Measurements from ENCODE around the gene NACAD.

NACAD gene

GRCh38 chr7:45036796-45037195, 52.0 kb downstream of the NACAD start:
- WGBS, 2 donors (ENCODE audit: extremely low coverage in 2 of 2, insufficient read length in 2 of 2, insufficient replicate concordance in 1 of 2): no CpG with 5 or more reads among the region's 8 CpGs
- Histone ChIP-seq H3K79me1 (ENCODE audit: low read depth, low read length) (peaks cover 9% of the 10 kb centered on the region), H3K9ac (ENCODE audit: low read depth, low read length, poor library complexity) (no peak overlapping the region), H4K91ac (ENCODE audit: low read depth, low read length, poor library complexity) (no peak overlapping the region), H3K27me3 (ENCODE audit: control insufficient read depth in 3 of 3, insufficient read depth in 3 of 3, low read depth in 1 of 3, low read length in 3 of 3) (no peaks in the 10 kb centered on the region), H3K9me3 (replicated peaks in 1 of 2; ENCODE audit: control insufficient read depth in 2 of 2, insufficient read depth in 1 of 2, low read depth in 1 of 2, low read length in 2 of 2) (no peaks in the 10 kb centered on the region), H3K4me1 (ENCODE audit: control insufficient read depth in 2 of 2, insufficient read depth in 1 of 2, low read depth in 1 of 2, low read length in 2 of 2) (peaks cover 0 to 15% of the 10 kb centered on the region in 2 donors), H4K8ac (ENCODE audit: low read depth, low read length) (no peak overlapping the region), H3K4ac (ENCODE audit: low read length) (no peak overlapping the region), H2BK5ac (ENCODE audit: low read length) (no peak overlapping the region), H3K23ac (ENCODE audit: low read depth, low read length, poor library complexity) (no peak overlapping the region), H3K27ac (replicated peaks; ENCODE audit: low read length) (peak overlapping the region; percentile 66), H2BK120ac (ENCODE audit: low read depth, low read length) (no peak overlapping the region), H2AFZ (ENCODE audit: low read length) (no peak overlapping the region), H3K18ac (ENCODE audit: low read length) (peak overlapping the region; percentile 84), H3K14ac (ENCODE audit: low read length) (no peak overlapping the region), H3K4me3 (ENCODE audit: low read length in 2 of 2) (no peak overlapping the region), H2BK15ac (ENCODE audit: low read length) (no peak overlapping the region), H3K4me2 (ENCODE audit: insufficient read depth, low read length, poor library complexity, severe bottlenecking) (no peak overlapping the region), H2BK12ac (ENCODE audit: low read length) (no peak overlapping the region), H2AK5ac (ENCODE audit: low read depth, low read length) (no peak overlapping the region), H3K36me3 (replicated peaks in 1 of 2; ENCODE audit: control insufficient read depth in 2 of 2, insufficient read depth in 2 of 2, low read length in 2 of 2) (peaks cover 9 to 36% of the 10 kb centered on the region in 2 donors)
- no peak for DNase-seq (ENCODE audit: low spot score)

GRCh38 chr7:45036317-45036716, 52.5 kb downstream of the NACAD start:
- no CpG with 5 or more reads among the region's 3 CpGs for WGBS, 2 donors (ENCODE audit: extremely low coverage in 2 of 2, insufficient read length in 2 of 2, insufficient replicate concordance in 1 of 2)
- no peak overlapping the region for H3K4ac ChIP-seq (ENCODE audit: low read length)
- H2BK5ac ChIP-seq (ENCODE audit: low read length): no peak overlapping the region
- H3K4me2 ChIP-seq (ENCODE audit: insufficient read depth, low read length, poor library complexity, severe bottlenecking): no peak overlapping the region
- H3K9me3 ChIP-seq (replicated peaks in 1 of 2; ENCODE audit: control insufficient read depth in 2 of 2, insufficient read depth in 1 of 2, low read depth in 1 of 2, low read length in 2 of 2): no peaks in the 10 kb centered on the region
- peak overlapping the region; percentile 28 for H3K27ac ChIP-seq (replicated peaks; ENCODE audit: low read length)
- H2BK12ac ChIP-seq (ENCODE audit: low read length): no peak overlapping the region
- no peak overlapping the region for H3K18ac ChIP-seq (ENCODE audit: low read length)
- peaks cover 0 to 15% of the 10 kb centered on the region in 2 donors for H3K4me1 ChIP-seq (ENCODE audit: control insufficient read depth in 2 of 2, insufficient read depth in 1 of 2, low read depth in 1 of 2, low read length in 2 of 2)
- peaks cover 9% of the 10 kb centered on the region for H3K79me1 ChIP-seq (ENCODE audit: low read depth, low read length)
- H2AK5ac ChIP-seq (ENCODE audit: low read depth, low read length): no peak overlapping the region
- no peak overlapping the region for H3K14ac ChIP-seq (ENCODE audit: low read length)
- no peak overlapping the region for H4K8ac ChIP-seq (ENCODE audit: low read depth, low read length)
- H3K4me3 ChIP-seq (ENCODE audit: low read length in 2 of 2): no peak overlapping the region
- H2BK15ac ChIP-seq (ENCODE audit: low read length): no peak overlapping the region
- H2BK120ac ChIP-seq (ENCODE audit: low read depth, low read length): no peak overlapping the region
- H3K9ac ChIP-seq (ENCODE audit: low read depth, low read length, poor library complexity): no peak overlapping the region
- H3K23ac ChIP-seq (ENCODE audit: low read depth, low read length, poor library complexity): no peak overlapping the region
- peaks cover 7 to 31% of the 10 kb centered on the region in 2 donors for H3K36me3 ChIP-seq (replicated peaks in 1 of 2; ENCODE audit: control insufficient read depth in 2 of 2, insufficient read depth in 2 of 2, low read length in 2 of 2)
- no peak overlapping the region for H2AFZ ChIP-seq (ENCODE audit: low read length)
- no peak overlapping the region for H4K91ac ChIP-seq (ENCODE audit: low read depth, low read length, poor library complexity)
- DNase-seq (ENCODE audit: low spot score): no peak
- H3K27me3 ChIP-seq (ENCODE audit: control insufficient read depth in 3 of 3, insufficient read depth in 3 of 3, low read depth in 1 of 3, low read length in 3 of 3): no peaks in the 10 kb centered on the region

DNA sequence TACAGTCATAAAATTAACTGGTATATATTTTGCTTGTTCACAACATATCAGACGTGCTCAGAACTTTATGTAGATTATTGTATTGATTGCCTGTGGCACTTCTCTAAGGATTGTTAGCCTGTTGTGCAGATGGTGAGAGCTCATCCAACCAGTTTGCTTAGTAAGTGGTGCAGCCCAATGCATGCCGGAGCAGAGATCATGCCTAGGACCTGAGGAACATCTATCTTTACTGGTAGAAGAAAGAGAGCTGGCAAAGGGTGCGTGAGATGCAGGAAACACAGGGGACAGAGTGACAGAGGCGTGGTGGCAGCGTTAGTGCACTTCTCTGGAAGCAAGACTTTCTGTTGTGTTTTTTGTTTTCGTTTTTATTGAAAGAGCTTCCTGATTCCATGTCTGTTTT, 52.9 kb downstream of the NACAD start:
- H2BK15ac ChIP-seq (ENCODE audit: low read length): no peak overlapping the region
- peaks cover 7 to 27% of the 10 kb centered on the region in 2 donors for H3K36me3 ChIP-seq (replicated peaks in 1 of 2; ENCODE audit: control insufficient read depth in 2 of 2, insufficient read depth in 2 of 2, low read length in 2 of 2)
- WGBS, 2 donors (ENCODE audit: extremely low coverage in 2 of 2, insufficient read length in 2 of 2, insufficient replicate concordance in 1 of 2): no CpG with 5 or more reads among the region's 6 CpGs
- peaks cover 9% of the 10 kb centered on the region for H3K79me1 ChIP-seq (ENCODE audit: low read depth, low read length)
- H3K4me1 ChIP-seq (ENCODE audit: control insufficient read depth in 2 of 2, insufficient read depth in 1 of 2, low read depth in 1 of 2, low read length in 2 of 2): peaks cover 0 to 15% of the 10 kb centered on the region in 2 donors
- H3K4me2 ChIP-seq (ENCODE audit: insufficient read depth, low read length, poor library complexity, severe bottlenecking): no peak overlapping the region
- H3K23ac ChIP-seq (ENCODE audit: low read depth, low read length, poor library complexity): no peak overlapping the region
- H3K27me3 ChIP-seq (ENCODE audit: control insufficient read depth in 3 of 3, insufficient read depth in 3 of 3, low read depth in 1 of 3, low read length in 3 of 3): no peaks in the 10 kb centered on the region
- peak overlapping the region; percentile 6 for H3K27ac ChIP-seq (replicated peaks; ENCODE audit: low read length)
- no peak overlapping the region for H2AFZ ChIP-seq (ENCODE audit: low read length)
- no peak for DNase-seq (ENCODE audit: low spot score)
- no peak overlapping the region for H2BK12ac ChIP-seq (ENCODE audit: low read length)
- H3K9me3 ChIP-seq (replicated peaks in 1 of 2; ENCODE audit: control insufficient read depth in 2 of 2, insufficient read depth in 1 of 2, low read depth in 1 of 2, low read length in 2 of 2): no peaks in the 10 kb centered on the region
- H3K4ac ChIP-seq (ENCODE audit: low read length): no peak overlapping the region
- H3K9ac ChIP-seq (ENCODE audit: low read depth, low read length, poor library complexity): no peak overlapping the region
- no peak overlapping the region for H2AK5ac ChIP-seq (ENCODE audit: low read depth, low read length)
- no peak overlapping the region for H2BK5ac ChIP-seq (ENCODE audit: low read length)
- no peak overlapping the region for H3K4me3 ChIP-seq (ENCODE audit: low read length in 2 of 2)
- H4K91ac ChIP-seq (ENCODE audit: low read depth, low read length, poor library complexity): no peak overlapping the region
- no peak overlapping the region for H3K14ac ChIP-seq (ENCODE audit: low read length)
- no peak overlapping the region for H2BK120ac ChIP-seq (ENCODE audit: low read depth, low read length)
- no peak overlapping the region for H3K18ac ChIP-seq (ENCODE audit: low read length)
- no peak overlapping the region for H4K8ac ChIP-seq (ENCODE audit: low read depth, low read length)

DNA sequence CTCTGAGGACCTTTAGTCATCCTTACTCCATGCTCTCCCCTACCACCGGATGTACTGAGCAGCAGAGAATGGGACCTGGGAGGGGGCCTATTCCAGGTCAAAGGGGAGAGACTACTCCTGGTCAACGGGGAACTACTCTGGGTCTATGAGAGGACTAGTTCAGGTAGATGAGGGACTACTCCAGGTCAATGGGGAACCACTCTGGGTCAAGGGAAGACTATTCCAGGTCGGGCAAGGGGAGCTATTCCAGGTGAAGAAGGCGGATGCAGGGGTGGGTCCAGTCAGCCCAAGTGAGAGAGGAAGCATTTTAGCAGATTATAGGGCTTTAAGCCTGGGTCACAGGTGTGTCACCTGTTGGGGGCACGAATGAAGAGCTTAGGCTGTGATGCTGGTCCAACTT, 53.4 kb downstream of the NACAD start:
- Histone ChIP-seq H3K9me3 (replicated peaks in 1 of 2; ENCODE audit: control insufficient read depth in 2 of 2, insufficient read depth in 1 of 2, low read depth in 1 of 2, low read length in 2 of 2) (no peaks in the 10 kb centered on the region), H2BK15ac (ENCODE audit: low read length) (no peak overlapping the region), H2BK12ac (ENCODE audit: low read length) (no peak overlapping the region), H4K91ac (ENCODE audit: low read depth, low read length, poor library complexity) (no peak overlapping the region), H3K27ac (replicated peaks; ENCODE audit: low read length) (no peak overlapping the region), H3K36me3 (replicated peaks in 1 of 2; ENCODE audit: control insufficient read depth in 2 of 2, insufficient read depth in 2 of 2, low read length in 2 of 2) (peaks cover 6 to 23% of the 10 kb centered on the region in 2 donors), H2BK5ac (ENCODE audit: low read length) (no peak overlapping the region), H3K14ac (ENCODE audit: low read length) (no peak overlapping the region), H2BK120ac (ENCODE audit: low read depth, low read length) (no peak overlapping the region), H3K4me2 (ENCODE audit: insufficient read depth, low read length, poor library complexity, severe bottlenecking) (no peak overlapping the region), H3K4me1 (ENCODE audit: control insufficient read depth in 2 of 2, insufficient read depth in 1 of 2, low read depth in 1 of 2, low read length in 2 of 2) (peaks cover 0 to 15% of the 10 kb centered on the region in 2 donors), H3K9ac (ENCODE audit: low read depth, low read length, poor library complexity) (no peak overlapping the region), H3K4me3 (ENCODE audit: low read length in 2 of 2) (no peak overlapping the region), H3K23ac (ENCODE audit: low read depth, low read length, poor library complexity) (no peak overlapping the region), H4K8ac (ENCODE audit: low read depth, low read length) (no peak overlapping the region), H3K18ac (ENCODE audit: low read length) (no peak overlapping the region), H2AFZ (ENCODE audit: low read length) (no peak overlapping the region), H3K79me1 (ENCODE audit: low read depth, low read length) (peaks cover 7% of the 10 kb centered on the region), H3K27me3 (ENCODE audit: control insufficient read depth in 3 of 3, insufficient read depth in 3 of 3, low read depth in 1 of 3, low read length in 3 of 3) (no peaks in the 10 kb centered on the region), H2AK5ac (ENCODE audit: low read depth, low read length) (no peak overlapping the region), H3K4ac (ENCODE audit: low read length) (no peak overlapping the region)
- no CpG with 5 or more reads among the region's 5 CpGs for WGBS, 2 donors (ENCODE audit: extremely low coverage in 2 of 2, insufficient read length in 2 of 2, insufficient replicate concordance in 1 of 2)
- DNase-seq (ENCODE audit: low spot score): no peak

Data from neuronal stem cell (in vitro differentiated cells).